A673 (cell line): ENCODE results near the gene CCAR1. TPM values are rescaled to one million over a fixed set of nuclear protein-coding genes. Genes with fewer than 3 reads are reported as not detected.
"Not testable (repeated sequence)": the region's sequence is repeated elsewhere in the genome, so short reads cannot be mapped to it uniquely, and the experiment has no call there.

Experiments used
- BruUV-seq: library from RNA; stranded (reverse); fragments of 400-500 nt; replicated peaks from 2 replicates; lab custom pipeline; 2021; lab: Mats Ljungman, UMichigan
- CTCF ChIA-PET: fragments of 300-600 bp; sonication (Branson Sonifier 250); formaldehyde crosslinking; loops from one replicate; lab custom pipeline; 2022; ENCODE audit warnings: antibody characterized with exemption; lab: Charles Lee
- POLR2A ChIA-PET: fragments of 300-600 bp; sonication (Branson Sonifier 250); formaldehyde crosslinking; loops from one replicate; lab custom pipeline; 2022; ENCODE audit warnings: antibody characterized with exemption; ENCODE audit not compliant: low non-redundant PET; lab: Charles Lee
- DNase-seq: peaks from one replicate; pipeline ENCODE4 v3.0.0-alpha.2; 2015; ENCODE audit warnings: low spot score
- H3K27ac ChIP-seq: fragments of 200-600 bp; sonication (generic); 2 replicates; pipeline ENCODE4 v1.5.1; 2016; ENCODE audit warnings: mixed run types, low read depth, mild to moderate bottlenecking, mixed read lengths, antibody characterized with exemption, low read length; ENCODE audit not compliant: poor library complexity, severe bottlenecking
- H3K27me3 ChIP-seq: fragments of 200-600 bp; sonication (generic); replicated peaks from 2 replicates; pipeline ENCODE4 v1.6.1; 2017; ENCODE audit warnings: mixed run types, low read depth, mild to moderate bottlenecking, mixed read lengths, antibody characterized with exemption, low read length; ENCODE audit not compliant: insufficient read depth, poor library complexity
- H3K36me3 ChIP-seq: fragments of 200-600 bp; sonication (generic); 2 replicates; pipeline ENCODE4 v1.6.1; 2016; ENCODE audit warnings: mixed run types, mild to moderate bottlenecking, mixed read lengths, antibody characterized with exemption, low read length; ENCODE audit not compliant: insufficient read depth, poor library complexity, severe bottlenecking
- H3K4me1 ChIP-seq: fragments of 200-600 bp; sonication (generic); 2 replicates; pipeline ENCODE4 v1.6.1; 2017; ENCODE audit warnings: mixed run types, mild to moderate bottlenecking, mixed read lengths, antibody characterized with exemption, low read length; ENCODE audit not compliant: insufficient read depth, poor library complexity, severe bottlenecking
- H3K4me3 ChIP-seq: fragments of 200-600 bp; sonication (generic); 2 replicates; pipeline ENCODE4 v1.5.1; 2016; ENCODE audit warnings: low read depth, mixed run types, mild to moderate bottlenecking, mixed read lengths, low read length; ENCODE audit not compliant: poor library complexity, severe bottlenecking
- H3K9me3 ChIP-seq: fragments of 200-600 bp; sonication (generic); 2 replicates; pipeline ENCODE4 v1.6.1; 2016; ENCODE audit warnings: mixed run types, low read depth, mild to moderate bottlenecking, mixed read lengths, antibody characterized with exemption, low read length; ENCODE audit not compliant: poor library complexity, severe bottlenecking
- EZH2 ChIP-seq: fragments of 200-600 bp; sonication (generic); IDR thresholded peaks from 2 replicates; pipeline ENCODE4 v1.6.1; 2017; ENCODE audit warnings: borderline replicate concordance, low read depth, mild to moderate bottlenecking, mixed read lengths, antibody characterized with exemption, low read length; ENCODE audit not compliant: poor library complexity, severe bottlenecking
- intact Hi-C: fragments of 100-400 bp; cut with micrococcal nuclease; formaldehyde crosslinking; loops from one replicate; pipeline ENCODE4 v1.10.0; 2022; ENCODE audit not compliant: unreplicated experiment
- total RNA-seq: library from RNA; stranded (reverse); gene quantifications from 2 replicates; pipeline ENCODE4 v1.2.3, GENCODE V29; 2021
- TF ChIP-seq, protein P1 (sequence below): fragments of 300-800, 200-600 bp; sonication (generic); conservative IDR thresholded peaks from 2 replicates; pipeline ENCODE4 v1.5.1; 2017; ENCODE audit warnings: low read depth, mild to moderate bottlenecking, antibody characterized with exemption, low read length, moderate library complexity, mixed read lengths

The CCAR1 gene
- total RNA-seq, 1 experiment from 2014 or later: 141 TPM

DNA sequence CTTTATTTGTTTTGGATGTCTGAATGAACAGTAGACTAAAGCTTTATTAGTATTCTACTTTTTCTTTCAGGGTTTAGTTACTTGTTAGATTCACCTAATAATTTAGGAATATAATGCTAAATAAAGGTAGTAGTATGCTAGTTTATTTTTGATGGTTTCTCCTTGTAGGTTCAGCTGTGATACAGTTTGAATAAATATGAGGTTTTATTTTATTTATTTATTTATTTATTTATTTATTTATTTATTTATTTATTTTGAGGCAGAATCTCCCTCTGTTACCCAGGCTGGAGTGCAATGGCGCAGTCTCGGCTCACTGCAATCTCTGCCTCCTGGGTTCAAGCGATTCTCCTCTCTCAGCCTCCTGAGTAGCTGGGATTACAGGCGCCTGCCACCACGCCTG is 19.6 kb downstream of the CCAR1 start:
- DNase-seq, H3K9me3 ChIP-seq, POLR2A ChIA-PET, BruUV-seq, H3K27ac ChIP-seq, H3K27me3 ChIP-seq, CTCF ChIA-PET, intact Hi-C loops, H3K4me3 ChIP-seq, H3K4me1 ChIP-seq: not testable (repeated sequence)
- H3K36me3 ChIP-seq: peaks cover 89% of the 10 kb centered on the region

GRCh38 chr10:68742397-68742796 is 21.4 kb downstream of the CCAR1 start:
- intact Hi-C loops: no loop called here
- Histone ChIP-seq H3K4me3 (no peak overlapping the region), H3K27me3 (no peaks in the 10 kb centered on the region), H3K36me3 (peaks cover 89% of the 10 kb centered on the region), H3K27ac (no peak overlapping the region), H3K9me3 (no peaks in the 10 kb centered on the region), H3K4me1 (no peaks in the 10 kb centered on the region)
- TF ChIP-seq EZH2: no peak
- TF ChIP-seq, protein P1, sequence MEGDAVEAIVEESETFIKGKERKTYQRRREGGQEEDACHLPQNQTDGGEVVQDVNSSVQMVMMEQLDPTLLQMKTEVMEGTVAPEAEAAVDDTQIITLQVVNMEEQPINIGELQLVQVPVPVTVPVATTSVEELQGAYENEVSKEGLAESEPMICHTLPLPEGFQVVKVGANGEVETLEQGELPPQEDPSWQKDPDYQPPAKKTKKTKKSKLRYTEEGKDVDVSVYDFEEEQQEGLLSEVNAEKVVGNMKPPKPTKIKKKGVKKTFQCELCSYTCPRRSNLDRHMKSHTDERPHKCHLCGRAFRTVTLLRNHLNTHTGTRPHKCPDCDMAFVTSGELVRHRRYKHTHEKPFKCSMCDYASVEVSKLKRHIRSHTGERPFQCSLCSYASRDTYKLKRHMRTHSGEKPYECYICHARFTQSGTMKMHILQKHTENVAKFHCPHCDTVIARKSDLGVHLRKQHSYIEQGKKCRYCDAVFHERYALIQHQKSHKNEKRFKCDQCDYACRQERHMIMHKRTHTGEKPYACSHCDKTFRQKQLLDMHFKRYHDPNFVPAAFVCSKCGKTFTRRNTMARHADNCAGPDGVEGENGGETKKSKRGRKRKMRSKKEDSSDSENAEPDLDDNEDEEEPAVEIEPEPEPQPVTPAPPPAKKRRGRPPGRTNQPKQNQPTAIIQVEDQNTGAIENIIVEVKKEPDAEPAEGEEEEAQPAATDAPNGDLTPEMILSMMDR: no peak
- POLR2A ChIA-PET: no interaction called here
- CTCF ChIA-PET: no interaction called here
- no TSS peak for BruUV-seq
- no peak for DNase-seq

GRCh38 chr10:68752711-68753350 is 31.8 kb downstream of the CCAR1 start:
- TF ChIP-seq, protein P1: no peak
- TF ChIP-seq EZH2: no peak
- Histone ChIP-seq H3K27ac (no peak overlapping the region), H3K36me3 (peaks cover 98% of the 10 kb centered on the region), H3K4me1 (no peaks in the 10 kb centered on the region), H3K9me3 (no peaks in the 10 kb centered on the region), H3K4me3 (no peak overlapping the region), H3K27me3 (no peaks in the 10 kb centered on the region)
- CTCF ChIA-PET: no interaction called here
- BruUV-seq: no TSS peak
- intact Hi-C loops: loop anchor here (5.0 kb wide), 1 partner anchor 224 kb away; no protein-coding TSS in a partner anchor
- DNase-seq: no peak
- POLR2A ChIA-PET: no interaction called here

DNA sequence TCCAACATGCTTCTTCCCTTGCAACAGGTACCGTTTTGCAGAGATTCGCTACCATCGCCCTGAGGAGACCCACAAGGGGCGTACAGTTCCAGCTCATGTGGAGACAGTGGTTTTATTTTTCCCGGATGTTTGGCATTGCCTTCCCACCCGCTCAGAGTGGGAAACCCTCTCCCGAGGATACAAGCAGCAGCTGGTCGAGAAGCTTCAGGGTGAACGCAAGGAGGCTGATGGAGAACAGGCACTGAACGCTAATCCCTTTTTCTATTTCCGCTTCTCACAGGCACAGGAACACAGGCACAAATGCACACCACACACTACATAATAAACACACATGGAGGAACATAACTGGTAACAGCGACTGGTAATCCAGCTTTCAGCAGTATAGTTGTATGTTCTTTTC is 35.2 kb downstream of the CCAR1 start:
- Histone ChIP-seq H3K27ac (no peak overlapping the region), H3K9me3 (no peaks in the 10 kb centered on the region), H3K27me3 (no peaks in the 10 kb centered on the region), H3K4me1 (no peaks in the 10 kb centered on the region), H3K4me3 (no peak overlapping the region), H3K36me3 (peaks cover 94% of the 10 kb centered on the region)
- TSS peak; percentile 3 for BruUV-seq
- TF ChIP-seq, protein P1: no peak
- TF ChIP-seq EZH2: no peak
- intact Hi-C loops: no loop called here
- ChIA-PET CTCF (no interaction called here), POLR2A (no interaction called here)
- DNase-seq: no peak
